DMS 273 (cell line): ENCODE measurements around the gene UAP1L1.
"Not testable (repeated sequence)": the region's sequence is repeated elsewhere in the genome, so short reads cannot be mapped to it uniquely, and the experiment has no call there.

Experiments used
- DNase-seq: peaks from one replicate; lab custom pipeline; 2025; ENCODE audit not compliant: unreplicated experiment; lab: John Stamatoyannopoulos, UW

The UAP1L1 gene

DNA sequence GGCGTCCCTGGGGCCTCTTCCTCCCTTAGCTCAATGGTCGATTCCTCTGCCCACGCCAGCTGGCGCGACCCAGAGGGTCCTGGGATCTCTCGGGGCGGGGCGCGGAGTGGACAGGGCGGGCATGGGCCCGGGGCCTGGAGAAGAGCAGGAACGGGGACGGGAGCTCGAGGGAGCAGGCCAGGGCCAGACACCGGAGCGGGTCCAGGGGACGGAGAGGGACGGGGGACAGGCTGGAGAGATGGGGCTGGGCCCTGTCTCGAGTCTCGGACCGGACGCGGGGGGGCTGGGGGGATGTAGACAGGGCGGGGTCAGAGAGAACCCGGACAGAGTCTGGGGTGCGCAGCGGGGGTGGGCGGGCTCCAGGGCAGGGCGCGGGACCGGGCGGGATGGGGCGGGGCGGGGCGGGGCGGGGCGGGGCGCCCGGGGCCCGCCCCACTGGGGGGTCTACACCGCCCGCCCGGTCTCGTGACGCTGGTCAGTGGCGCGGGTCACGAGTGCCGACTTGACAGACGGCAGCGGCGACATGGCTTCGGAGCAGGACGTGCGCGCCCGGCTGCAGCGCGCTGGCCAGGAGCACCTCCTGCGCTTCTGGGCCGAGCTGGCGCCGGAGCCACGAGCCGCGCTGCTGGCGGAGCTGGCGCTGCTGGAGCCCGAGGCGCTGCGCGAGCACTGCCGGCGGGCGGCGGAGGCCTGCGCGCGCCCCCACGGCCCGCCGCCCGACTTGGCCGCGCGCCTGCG, at the start of gene UAP1L1:
TSS of gene UAP1L1 (plus strand) at position 508 of the 738 bp plus-strand sequence. CDS start at position 524, 16 bp downstream.
- peak; percentile 69 for DNase-seq

- DNase-seq = peak; percentile 84
Observed at GRCh38 chr9:137028263-137029057, 48.9 kb upstream of the UAP1L1 start.

- peak; percentile 75 for DNase-seq
Observed at GRCh38 chr9:137029058-137029936, 48.0 kb upstream of the UAP1L1 start.

DNA sequence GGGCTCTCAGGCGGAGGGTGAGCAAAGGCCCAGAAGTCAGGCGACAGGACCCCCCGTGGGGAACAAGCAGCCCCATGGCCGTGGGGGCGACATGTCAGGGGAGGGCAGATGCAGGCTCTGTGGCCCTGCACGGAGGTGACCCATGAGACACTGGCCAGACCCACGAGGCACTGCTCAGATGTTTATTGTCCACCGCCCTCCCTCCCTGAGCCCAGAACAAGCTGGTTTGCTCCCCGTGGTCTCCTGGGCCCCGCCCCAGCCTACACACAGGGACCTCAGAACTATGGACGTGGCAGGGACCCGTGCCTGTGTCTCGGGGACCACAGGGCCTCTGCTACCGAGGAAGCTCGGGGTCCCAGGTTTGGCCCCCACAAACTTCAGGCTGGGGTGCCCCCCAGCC, 47.3 kb upstream of the UAP1L1 start:
- DNase-seq = no peak

GRCh38 chr9:137030538-137031527, 46.5 kb upstream of the UAP1L1 start:
- DNase-seq = no peak

GRCh38 chr9:137031904-137032640, 45.2 kb upstream of the UAP1L1 start, which contains the start of gene FUT7:
Gene FUT7, minus strand, starts transcription at chr9:137032088. Its CDS starts 97 bp downstream, at chr9:137031991.
- DNase-seq = peak; percentile 42

DNA sequence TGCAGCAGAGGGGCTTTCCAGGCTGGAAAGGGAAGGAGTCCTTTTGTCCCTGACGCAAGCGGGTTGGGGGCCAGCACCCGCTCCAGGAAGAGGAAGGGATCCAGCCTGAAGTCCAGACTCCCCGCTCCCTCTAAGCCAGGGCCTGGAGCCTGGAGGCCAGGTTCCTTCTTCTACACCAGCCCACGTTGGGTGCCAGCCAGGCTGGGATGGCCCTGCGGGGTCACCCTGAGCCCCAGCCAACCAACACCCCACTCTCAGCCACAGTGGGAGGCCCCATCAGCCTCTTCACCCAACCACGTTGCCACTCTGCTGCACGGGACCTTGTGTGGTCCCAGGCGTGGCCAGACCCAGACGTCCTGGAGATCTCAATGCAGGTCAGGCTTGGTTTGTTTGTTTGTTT, 44.5 kb upstream of the UAP1L1 start:
- no peak for DNase-seq

DNA sequence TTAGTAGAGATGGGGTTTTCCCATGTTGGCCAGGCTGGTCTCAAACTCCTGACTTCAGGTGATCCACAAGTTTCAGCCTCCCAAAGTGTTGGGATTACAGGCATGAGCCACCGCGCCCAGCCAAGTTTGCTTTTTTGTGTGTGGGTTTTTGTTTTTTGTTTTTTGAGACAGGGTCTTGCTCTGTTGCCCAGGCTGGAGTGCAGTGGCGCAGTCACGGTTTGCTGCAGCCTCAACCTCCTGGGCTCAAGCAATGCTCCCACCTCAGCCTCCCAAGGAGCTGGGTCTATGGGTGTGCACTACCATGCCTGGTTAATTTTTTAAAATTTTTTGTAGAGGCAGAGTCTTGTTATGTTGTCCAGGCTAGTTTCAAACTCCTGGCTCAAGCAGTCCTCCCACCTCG, 43.8 kb upstream of the UAP1L1 start:
- not testable (repeated sequence) for DNase-seq

DNA sequence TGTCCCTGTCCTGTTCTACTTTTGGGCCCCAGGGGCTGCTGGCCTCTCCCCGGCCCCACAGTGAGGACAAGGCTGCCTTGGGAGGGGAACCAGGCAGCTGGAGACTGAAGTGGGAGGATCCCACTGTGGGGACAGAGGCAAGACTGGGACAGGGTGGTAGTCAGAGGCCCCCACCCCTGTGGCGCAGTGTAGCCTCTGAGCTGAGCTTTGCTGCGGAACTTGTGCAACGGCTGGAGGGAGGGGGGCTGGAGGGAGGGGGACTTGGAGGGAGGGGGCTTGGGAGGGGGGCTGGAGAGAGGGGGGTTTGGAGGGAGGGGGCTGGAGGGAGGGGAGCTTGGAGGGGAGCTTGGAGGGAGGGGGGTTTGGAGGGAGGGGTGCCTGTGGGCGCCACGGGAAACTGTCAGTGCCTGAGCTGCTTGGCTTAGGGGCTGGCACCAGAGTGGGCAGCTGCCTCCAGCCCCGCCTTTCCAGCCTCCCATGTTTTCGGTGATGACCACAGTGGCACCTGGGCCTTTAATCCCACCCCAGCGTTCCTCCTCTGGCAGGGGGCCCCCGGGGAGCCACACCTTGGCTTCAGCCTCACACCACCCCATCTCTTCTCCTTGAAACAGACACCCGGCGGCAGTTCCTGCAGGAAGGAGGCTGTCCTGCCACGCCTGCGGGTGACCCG, 43.1 kb upstream of the UAP1L1 start:
- peak; percentile 57 for DNase-seq

DNA sequence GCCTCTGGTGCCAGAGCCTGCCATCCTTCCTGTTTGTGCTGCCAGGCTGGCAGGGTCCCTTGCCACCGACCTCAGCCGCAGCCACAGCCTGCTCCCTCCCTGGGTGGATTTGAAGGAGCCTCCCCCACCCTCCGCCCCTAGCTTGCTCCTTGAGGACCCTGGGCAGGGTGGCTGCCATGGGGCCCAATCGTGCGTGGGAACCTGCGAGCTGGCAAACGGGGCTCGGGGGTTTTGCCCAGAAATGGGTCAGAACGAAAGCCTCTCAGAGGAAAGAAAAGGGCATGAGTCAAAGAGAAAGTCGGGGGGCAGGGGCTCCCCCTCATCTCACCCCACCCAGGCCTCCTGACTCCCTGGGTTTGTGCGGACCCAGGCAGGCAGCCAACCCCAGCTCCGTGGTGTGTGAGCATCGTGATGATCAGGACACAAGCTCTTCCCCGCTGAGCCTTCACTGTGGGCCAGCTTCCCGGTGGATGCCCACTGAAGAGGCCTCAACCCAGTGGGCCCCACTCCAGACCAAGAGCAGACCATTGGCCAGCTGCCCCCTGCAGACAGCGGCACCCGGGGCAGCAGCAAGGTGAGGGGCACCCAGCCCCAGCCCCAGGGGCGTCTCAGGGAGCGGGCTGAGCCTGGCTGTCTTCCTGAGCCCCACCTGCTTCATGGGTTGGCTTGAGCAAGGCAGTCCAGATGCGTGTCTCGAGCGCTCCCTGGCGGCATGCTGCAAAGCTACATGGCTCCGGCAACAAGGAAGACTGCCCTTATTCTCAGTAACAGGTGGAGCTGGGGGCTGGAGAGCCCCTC, 42.4 kb upstream of the UAP1L1 start:
- peak; percentile 91 for DNase-seq

GRCh38 chr9:137035507-137035834, 41.8 kb upstream of the UAP1L1 start:
- peak; percentile 68 for DNase-seq

- DNase-seq = no peak
Observed at GRCh38 chr9:137035937-137036336, 41.4 kb upstream of the UAP1L1 start.

DNA sequence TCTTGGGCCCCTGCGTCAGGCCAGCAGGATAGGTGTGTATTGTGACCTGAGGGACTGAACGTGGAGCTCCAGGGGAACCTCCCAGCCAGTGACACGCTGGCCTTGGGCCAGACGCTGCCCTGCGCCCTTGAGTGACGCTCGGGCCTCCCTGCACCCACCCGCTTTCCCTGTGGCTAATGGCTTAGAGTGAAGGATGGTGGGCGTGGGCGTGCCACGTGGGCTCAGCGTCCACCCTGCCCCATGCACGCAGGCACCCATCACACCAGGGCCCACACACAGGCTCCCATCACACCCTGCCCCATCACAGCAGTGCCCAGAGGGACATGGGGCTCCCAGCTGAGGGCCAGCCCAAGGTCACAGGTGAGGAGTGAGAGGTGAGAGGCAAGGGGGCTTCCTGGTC, 40.3 kb upstream of the UAP1L1 start:
- DNase-seq = no peak

- DNase-seq = no peak
Observed at GRCh38 chr9:137037483-137037882, 39.8 kb upstream of the UAP1L1 start.

DNA sequence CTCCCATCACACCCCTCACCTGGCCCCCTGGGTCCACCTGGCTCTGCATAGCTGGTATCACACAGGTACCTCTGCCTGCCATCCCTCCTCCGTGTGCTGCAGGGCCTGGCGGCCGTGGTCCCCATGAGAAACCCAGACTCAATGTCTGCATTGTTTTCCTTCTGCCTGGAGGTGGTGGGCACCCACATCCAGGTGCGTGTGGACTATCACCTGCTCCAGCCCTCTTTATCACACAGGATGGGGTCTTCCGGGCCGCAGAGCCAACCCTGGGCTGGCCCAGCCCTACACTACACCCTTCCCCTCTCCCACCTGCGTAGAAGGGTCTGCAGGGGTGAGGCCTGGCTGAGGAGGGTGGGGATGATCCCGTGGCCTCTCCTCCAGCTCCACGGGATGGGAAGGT, 38.4 kb upstream of the UAP1L1 start:
- DNase-seq = no peak

GRCh38 chr9:137039611-137040366, 37.5 kb upstream of the UAP1L1 start:
- DNase-seq = no peak

DNA sequence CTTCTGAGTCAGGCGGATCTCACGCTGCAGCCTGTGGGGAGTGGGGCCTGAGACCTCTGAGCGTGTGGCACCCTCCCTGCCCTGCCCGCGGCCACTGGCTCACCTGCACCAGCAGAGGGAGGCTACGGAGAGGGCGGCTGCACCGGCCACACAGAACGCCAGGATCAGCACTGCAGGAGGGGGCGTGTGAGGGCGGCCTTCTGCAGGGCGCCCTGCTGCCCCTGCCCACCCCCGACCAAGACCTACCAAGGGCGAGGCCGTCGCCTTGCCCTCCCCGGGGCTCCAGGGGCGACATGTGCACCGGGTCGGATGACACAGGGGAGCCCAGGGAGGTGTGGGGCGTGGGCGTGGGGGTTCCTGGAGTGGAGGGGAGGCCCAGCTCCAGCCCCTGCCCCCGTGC, 36.7 kb upstream of the UAP1L1 start:
- no peak for DNase-seq
